Neural cell (in vitro differentiated cells): ENCODE results near the gene CCR5. TPM values are rescaled to one million over a fixed set of nuclear protein-coding genes. Genes with fewer than 3 reads are reported as not detected.

Experiments
- H2AFZ ChIP-seq: fragments of 200-600, 300-800 bp; sonication (generic), shearing (Covaris generic); 2 replicates; pipeline ENCODE4 v1.6.0; 2014; ENCODE audit warnings: low read depth, mild to moderate bottlenecking, antibody characterized with exemption, low read length, moderate library complexity
- H3F3A ChIP-seq: fragments of 200-600 bp; shearing (Covaris generic); 2 replicates; pipeline ENCODE4 v1.6.1; 2016; ENCODE audit warnings: mild to moderate bottlenecking, moderate library complexity, mixed read lengths, antibody characterized with exemption, low read length; ENCODE audit not compliant: insufficient read depth, poor library complexity, severe bottlenecking
- H3K27ac ChIP-seq: fragments of 200-600, 300-800 bp; sonication (generic), shearing (Covaris generic); 2 replicates; pipeline ENCODE4 v1.5.1; 2014; ENCODE audit warnings: mild to moderate bottlenecking, low read length, moderate library complexity
- H3K27me3 ChIP-seq: fragments of 300-800, 200-600 bp; sonication (generic), shearing (Covaris generic); 2 replicates; pipeline ENCODE4 v1.6.0; 2014; ENCODE audit warnings: mild to moderate bottlenecking, low read depth, low read length, moderate library complexity; ENCODE audit not compliant: insufficient read depth
- H3K36me3 ChIP-seq: fragments of 300-800, 200-600 bp; sonication (generic), shearing (Covaris generic); 2 replicates; pipeline ENCODE4 v1.5.1; 2014; ENCODE audit warnings: mild to moderate bottlenecking, antibody characterized with exemption, low read length, moderate library complexity; ENCODE audit not compliant: insufficient read depth
- H3K4me2 ChIP-seq: fragments of 300-800, 200-600 bp; sonication (generic), shearing (Covaris generic); 2 replicates; pipeline ENCODE4 v1.6.0; 2014; ENCODE audit warnings: mild to moderate bottlenecking, low read length
- H3K4me3 ChIP-seq: fragments of 300-800, 200-600 bp; sonication (generic), shearing (Covaris generic); 2 replicates; pipeline ENCODE4 v1.5.1; 2014; ENCODE audit warnings: mild to moderate bottlenecking, low read length, moderate library complexity
- H3K79me2 ChIP-seq: fragments of 200-600 bp; shearing (Covaris generic); replicated peaks from 2 replicates; pipeline ENCODE4 v1.6.0; 2014; ENCODE audit warnings: mild to moderate bottlenecking, low read length, moderate library complexity; ENCODE audit not compliant: insufficient read depth
- H3K9ac ChIP-seq: fragments of 300-800, 200-600 bp; sonication (generic), shearing (Covaris generic); 2 replicates; pipeline ENCODE4 v1.6.1; 2016; ENCODE audit warnings: mild to moderate bottlenecking, low read length, mixed read lengths
- H3K9me2 ChIP-seq: fragments of 200-600 bp; shearing (Covaris generic); 2 replicates; pipeline ENCODE4 v1.6.1; 2016; ENCODE audit warnings: mild to moderate bottlenecking, low read length, mixed read lengths; ENCODE audit not compliant: insufficient read depth
- H3K9me3 ChIP-seq: fragments of 200-600, 300-800 bp; sonication (generic), shearing (Covaris generic); 2 replicates; pipeline ENCODE4 v1.6.1; 2016; ENCODE audit warnings: mild to moderate bottlenecking, mixed run types, low read length, moderate library complexity, mixed read lengths
- H4K20me1 ChIP-seq: fragments of 200-600 bp; shearing (Covaris generic); 2 replicates; pipeline ENCODE4 v1.6.1; 2016; ENCODE audit warnings: mild to moderate bottlenecking, mixed run types; ENCODE audit not compliant: insufficient read depth
- EP300 ChIP-seq: fragments of 450-650 bp; conservative IDR thresholded peaks from 2 replicates; pipeline ENCODE4 v1.6.1; 2014; ENCODE audit warnings: antibody characterized with exemption, mild to moderate bottlenecking, moderate library complexity; ENCODE audit not compliant: poor library complexity, severe bottlenecking
- EZH2 ChIP-seq: fragments of 200-600, 300-800 bp; shearing (Covaris generic), sonication (generic); IDR thresholded peaks from 2 replicates; pipeline ENCODE4 v1.6.1; 2014; ENCODE audit warnings: antibody characterized with exemption, low read length, borderline replicate concordance, mild to moderate bottlenecking; ENCODE audit not compliant: insufficient read depth, poor library complexity, severe bottlenecking
- MXI1 ChIP-seq: fragments of 450-650 bp; conservative IDR thresholded peaks from 2 replicates; pipeline ENCODE4 v1.6.1; 2014; ENCODE audit warnings: antibody characterized with exemption, mild to moderate bottlenecking; ENCODE audit not compliant: poor library complexity, severe bottlenecking
- POLR2AphosphoS5 ChIP-seq: IDR thresholded peaks from 2 replicates; pipeline ENCODE4 v1.6.1; 2012
- RAD21 ChIP-seq: fragments of 450-650 bp; conservative IDR thresholded peaks from 2 replicates; pipeline ENCODE4 v1.6.1; 2014; ENCODE audit warnings: antibody characterized with exemption, mild to moderate bottlenecking, moderate library complexity
- SMC3 ChIP-seq: fragments of 450-650 bp; conservative IDR thresholded peaks from 2 replicates; pipeline ENCODE4 v1.6.1; 2014; ENCODE audit warnings: antibody characterized with exemption, mild to moderate bottlenecking, moderate library complexity; ENCODE audit not compliant: poor library complexity
- TAF1 ChIP-seq: IDR thresholded peaks from 2 replicates; pipeline ENCODE4 v1.6.1; 2012; ENCODE audit warnings: low read depth
- polyA plus RNA-seq: library from polyadenylated mRNA; depleted of rRNA; stranded (reverse); fragments of >200 nt; gene quantifications from 2 replicates; pipeline ENCODE4 v1.2.3, GENCODE V29; 2014
- TF ChIP-seq, protein P1 (sequence below): IDR thresholded peaks from 2 replicates; pipeline ENCODE4 v1.6.1; 2012; ENCODE audit warnings: borderline replicate concordance
- TF ChIP-seq, protein P2 (sequence below): fragments of 450-650 bp; IDR thresholded peaks from 2 replicates; pipeline ENCODE4 v1.5.1; 2014; ENCODE audit warnings: antibody characterized with exemption, mild to moderate bottlenecking, moderate library complexity; ENCODE audit not compliant: poor library complexity, severe bottlenecking

The CCR5 gene
- polyA plus RNA-seq, 1 donor from 2014 or later = not detected

DNA sequence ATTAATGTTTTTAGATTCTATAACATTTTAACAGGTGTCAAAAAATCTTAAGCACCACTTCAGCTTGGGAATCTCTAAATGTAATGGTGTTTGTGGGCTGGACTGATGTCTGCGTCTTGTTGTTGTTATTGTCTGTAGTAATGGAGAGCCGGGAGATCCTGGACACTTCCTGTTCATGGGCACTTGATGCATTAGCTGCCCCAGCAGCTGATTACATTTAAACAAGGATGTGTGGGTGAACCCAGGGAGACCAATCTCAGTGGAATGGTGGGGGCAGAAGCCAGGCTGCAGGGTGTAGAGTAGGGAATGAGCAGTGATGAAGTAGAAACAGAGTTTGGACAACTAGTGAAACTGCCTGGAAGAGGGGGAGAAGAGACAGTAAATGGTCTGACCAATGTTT is 28.4 kb downstream of the CCR5 start:
- no peaks in the 10 kb centered on the region for H3K27me3 ChIP-seq
- no peak overlapping the region for H3K27ac ChIP-seq
- no peak overlapping the region for H2AFZ ChIP-seq
- no peak overlapping the region for H3K9ac ChIP-seq
- no peaks in the 10 kb centered on the region for H3F3A ChIP-seq
- no peaks in the 10 kb centered on the region for H3K9me2 ChIP-seq
- no peaks in the 10 kb centered on the region for H3K36me3 ChIP-seq
- no peaks in the 10 kb centered on the region for H4K20me1 ChIP-seq
- H3K4me3 ChIP-seq = no peak overlapping the region
- no peaks in the 10 kb centered on the region for H3K9me3 ChIP-seq
- H3K79me2 ChIP-seq = no peaks in the 10 kb centered on the region
- no peak for TF ChIP-seq EZH2
- TF ChIP-seq, protein P1, sequence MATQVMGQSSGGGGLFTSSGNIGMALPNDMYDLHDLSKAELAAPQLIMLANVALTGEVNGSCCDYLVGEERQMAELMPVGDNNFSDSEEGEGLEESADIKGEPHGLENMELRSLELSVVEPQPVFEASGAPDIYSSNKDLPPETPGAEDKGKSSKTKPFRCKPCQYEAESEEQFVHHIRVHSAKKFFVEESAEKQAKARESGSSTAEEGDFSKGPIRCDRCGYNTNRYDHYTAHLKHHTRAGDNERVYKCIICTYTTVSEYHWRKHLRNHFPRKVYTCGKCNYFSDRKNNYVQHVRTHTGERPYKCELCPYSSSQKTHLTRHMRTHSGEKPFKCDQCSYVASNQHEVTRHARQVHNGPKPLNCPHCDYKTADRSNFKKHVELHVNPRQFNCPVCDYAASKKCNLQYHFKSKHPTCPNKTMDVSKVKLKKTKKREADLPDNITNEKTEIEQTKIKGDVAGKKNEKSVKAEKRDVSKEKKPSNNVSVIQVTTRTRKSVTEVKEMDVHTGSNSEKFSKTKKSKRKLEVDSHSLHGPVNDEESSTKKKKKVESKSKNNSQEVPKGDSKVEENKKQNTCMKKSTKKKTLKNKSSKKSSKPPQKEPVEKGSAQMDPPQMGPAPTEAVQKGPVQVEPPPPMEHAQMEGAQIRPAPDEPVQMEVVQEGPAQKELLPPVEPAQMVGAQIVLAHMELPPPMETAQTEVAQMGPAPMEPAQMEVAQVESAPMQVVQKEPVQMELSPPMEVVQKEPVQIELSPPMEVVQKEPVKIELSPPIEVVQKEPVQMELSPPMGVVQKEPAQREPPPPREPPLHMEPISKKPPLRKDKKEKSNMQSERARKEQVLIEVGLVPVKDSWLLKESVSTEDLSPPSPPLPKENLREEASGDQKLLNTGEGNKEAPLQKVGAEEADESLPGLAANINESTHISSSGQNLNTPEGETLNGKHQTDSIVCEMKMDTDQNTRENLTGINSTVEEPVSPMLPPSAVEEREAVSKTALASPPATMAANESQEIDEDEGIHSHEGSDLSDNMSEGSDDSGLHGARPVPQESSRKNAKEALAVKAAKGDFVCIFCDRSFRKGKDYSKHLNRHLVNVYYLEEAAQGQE = no peak
- TF ChIP-seq RAD21 = no peak
- TF ChIP-seq, protein P2, sequence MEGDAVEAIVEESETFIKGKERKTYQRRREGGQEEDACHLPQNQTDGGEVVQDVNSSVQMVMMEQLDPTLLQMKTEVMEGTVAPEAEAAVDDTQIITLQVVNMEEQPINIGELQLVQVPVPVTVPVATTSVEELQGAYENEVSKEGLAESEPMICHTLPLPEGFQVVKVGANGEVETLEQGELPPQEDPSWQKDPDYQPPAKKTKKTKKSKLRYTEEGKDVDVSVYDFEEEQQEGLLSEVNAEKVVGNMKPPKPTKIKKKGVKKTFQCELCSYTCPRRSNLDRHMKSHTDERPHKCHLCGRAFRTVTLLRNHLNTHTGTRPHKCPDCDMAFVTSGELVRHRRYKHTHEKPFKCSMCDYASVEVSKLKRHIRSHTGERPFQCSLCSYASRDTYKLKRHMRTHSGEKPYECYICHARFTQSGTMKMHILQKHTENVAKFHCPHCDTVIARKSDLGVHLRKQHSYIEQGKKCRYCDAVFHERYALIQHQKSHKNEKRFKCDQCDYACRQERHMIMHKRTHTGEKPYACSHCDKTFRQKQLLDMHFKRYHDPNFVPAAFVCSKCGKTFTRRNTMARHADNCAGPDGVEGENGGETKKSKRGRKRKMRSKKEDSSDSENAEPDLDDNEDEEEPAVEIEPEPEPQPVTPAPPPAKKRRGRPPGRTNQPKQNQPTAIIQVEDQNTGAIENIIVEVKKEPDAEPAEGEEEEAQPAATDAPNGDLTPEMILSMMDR = no peak
- TF ChIP-seq MXI1 = no peak
- no peak for TF ChIP-seq POLR2AphosphoS5
- no peak for TF ChIP-seq SMC3
- TF ChIP-seq EP300 = no peak
- TF ChIP-seq TAF1 = no peak
- H3K4me2 ChIP-seq = no peak overlapping the region

DNA sequence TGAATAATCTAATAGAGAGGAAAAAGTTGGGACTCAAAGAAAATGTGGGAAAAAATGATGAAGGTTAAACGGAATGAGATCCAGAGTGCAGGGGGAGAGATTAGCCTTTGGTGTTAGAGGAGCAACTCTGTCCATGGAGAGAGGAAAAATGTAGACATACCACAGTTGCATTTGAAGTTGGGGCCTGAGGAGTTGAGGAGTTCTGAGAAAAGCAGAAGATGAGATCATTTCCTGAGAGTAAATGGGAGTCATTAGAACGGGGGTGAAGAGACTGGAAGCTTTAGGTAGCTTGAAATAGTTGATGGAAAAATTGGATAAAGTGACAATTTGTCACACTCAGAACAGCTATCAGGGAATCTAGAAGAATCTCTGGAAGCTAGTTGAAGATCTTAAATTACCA is 28.8 kb downstream of the CCR5 start:
- no peaks in the 10 kb centered on the region for H3K27me3 ChIP-seq
- no peaks in the 10 kb centered on the region for H3K9me2 ChIP-seq
- TF ChIP-seq SMC3 (no peak), TAF1 (no peak), EP300 (no peak), RAD21 (no peak), POLR2AphosphoS5 (no peak), MXI1 (no peak), EZH2 (no peak)
- TF ChIP-seq, protein P2 = no peak
- TF ChIP-seq, protein P1 = no peak
- H3K4me3 ChIP-seq = no peak overlapping the region
- no peaks in the 10 kb centered on the region for H3K36me3 ChIP-seq
- H4K20me1 ChIP-seq = no peaks in the 10 kb centered on the region
- H3K4me2 ChIP-seq = no peak overlapping the region
- no peaks in the 10 kb centered on the region for H3K9me3 ChIP-seq
- no peak overlapping the region for H3K27ac ChIP-seq
- no peak overlapping the region for H2AFZ ChIP-seq
- no peaks in the 10 kb centered on the region for H3F3A ChIP-seq
- no peak overlapping the region for H3K9ac ChIP-seq
- no peaks in the 10 kb centered on the region for H3K79me2 ChIP-seq
